Measurements from ENCODE around the gene HADHA.

HADHA gene

DNA sequence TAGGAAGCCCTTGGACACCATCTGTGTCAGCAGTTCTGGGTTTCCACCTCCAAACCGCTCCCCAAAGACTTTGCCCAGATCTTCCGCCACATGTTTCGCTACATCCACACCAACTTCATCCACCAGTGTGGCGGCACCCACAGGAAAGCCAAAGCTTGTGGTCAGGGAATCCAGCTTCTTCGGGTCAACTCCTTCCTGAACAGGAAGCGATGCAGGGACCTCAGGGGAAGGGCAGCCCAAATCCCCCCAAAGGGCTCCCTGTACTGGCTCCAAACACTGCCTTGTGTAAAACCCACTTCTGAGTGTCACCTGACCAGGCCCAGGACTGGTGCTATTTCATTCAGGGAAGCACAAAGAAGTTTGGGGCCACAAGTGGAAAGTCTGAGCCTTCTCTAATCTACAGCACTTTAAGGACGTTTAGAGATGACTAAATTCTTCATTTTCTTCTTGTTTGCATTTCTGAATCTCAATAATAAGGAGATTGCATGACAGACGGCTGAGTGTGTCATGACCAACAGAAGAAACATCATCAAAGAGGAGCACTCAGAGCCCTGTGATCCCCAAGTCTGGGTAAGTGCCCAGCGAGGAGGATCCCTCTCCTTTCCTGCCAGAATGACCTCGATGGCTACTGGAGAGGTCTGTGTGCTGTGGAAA, 50.7 kb downstream of the HADHA start:
- no peak for DNase-seq (ENCODE audit: low read depth in 2 of 2)

DNA sequence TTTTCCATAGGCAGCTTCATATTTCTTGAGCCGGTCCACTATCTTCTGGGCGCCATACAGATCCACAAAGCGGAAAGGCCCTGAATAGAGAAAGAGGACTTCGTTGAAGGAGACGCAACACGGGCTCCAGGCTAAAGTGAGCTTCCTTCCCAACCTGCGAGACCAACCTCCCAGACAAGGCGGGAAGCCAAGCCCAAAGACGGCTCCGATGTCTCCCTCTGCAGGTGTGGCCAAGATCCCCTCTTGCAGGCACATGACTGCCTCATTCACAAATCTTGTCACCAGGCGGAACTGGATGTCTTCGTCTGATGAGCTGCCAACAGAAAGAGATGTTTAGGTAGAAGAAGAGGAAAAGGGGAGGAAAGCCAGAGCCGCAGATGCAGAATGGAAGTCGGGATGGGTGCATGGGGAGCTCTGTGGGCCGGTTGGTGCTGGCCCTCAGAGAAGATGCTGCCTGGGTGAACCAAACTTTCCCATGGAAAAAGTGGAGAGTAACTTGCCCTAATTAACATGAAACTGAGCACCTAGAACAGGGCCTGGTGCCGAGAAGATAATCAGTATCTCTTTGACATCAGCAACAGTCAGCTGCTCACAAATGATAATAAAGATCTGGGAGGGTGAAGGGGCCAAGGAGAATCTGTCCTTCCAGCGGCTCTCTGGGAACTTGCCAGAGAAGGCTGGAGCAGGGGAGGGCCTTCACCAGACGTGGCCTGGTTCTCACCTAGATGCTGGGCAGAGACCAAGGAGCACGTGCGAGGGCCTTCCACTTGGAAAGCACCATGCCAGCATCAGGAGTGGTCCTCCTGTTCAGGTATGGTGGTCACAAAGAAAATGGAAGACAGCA, 52.9 kb downstream of the HADHA start:
- DNase-seq (ENCODE audit: low read depth in 2 of 2), result no peak

DNA sequence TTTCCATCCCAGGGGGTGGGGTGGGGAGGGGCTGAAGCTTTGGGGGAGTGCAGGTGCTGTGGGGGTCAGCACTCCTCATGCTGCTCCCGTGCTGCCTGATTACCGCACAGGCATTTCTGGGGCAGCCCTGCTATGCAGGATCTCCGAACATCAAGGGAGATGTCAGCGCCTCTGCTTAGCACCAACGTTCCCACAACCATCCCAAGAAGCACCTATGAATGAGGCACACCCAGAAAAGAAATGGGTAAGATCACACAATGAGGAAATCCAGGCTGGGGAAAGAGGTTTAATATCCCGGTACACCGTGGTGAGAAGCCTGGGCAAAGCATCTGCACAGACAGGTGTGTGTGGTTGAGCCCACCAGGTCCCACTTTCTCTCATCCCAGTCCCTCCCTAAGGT, 54.1 kb downstream of the HADHA start:
- no peak for DNase-seq (ENCODE audit: low read depth in 2 of 2)

DNA sequence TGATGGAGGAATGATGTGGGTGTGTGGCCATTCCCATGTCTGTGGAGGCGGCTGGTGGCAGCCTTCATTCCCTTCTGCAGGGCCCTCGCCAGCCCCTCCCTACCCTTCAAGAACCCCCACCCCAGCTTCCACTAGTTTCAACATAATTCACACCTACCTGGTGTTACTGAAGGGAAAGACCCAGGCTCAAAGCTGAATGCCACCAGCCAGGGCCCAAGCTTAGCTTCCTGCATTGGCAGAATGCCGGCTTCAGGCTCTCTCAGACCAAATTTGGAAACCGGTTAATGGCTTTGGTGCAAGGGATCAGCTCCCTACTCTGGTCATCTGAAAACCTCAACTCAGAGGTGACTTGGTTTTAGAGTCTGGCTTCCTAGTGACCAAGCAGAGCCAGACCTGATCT, 54.7 kb downstream of the HADHA start:
- DNase-seq (ENCODE audit: low read depth in 2 of 2), result no peak

DNA sequence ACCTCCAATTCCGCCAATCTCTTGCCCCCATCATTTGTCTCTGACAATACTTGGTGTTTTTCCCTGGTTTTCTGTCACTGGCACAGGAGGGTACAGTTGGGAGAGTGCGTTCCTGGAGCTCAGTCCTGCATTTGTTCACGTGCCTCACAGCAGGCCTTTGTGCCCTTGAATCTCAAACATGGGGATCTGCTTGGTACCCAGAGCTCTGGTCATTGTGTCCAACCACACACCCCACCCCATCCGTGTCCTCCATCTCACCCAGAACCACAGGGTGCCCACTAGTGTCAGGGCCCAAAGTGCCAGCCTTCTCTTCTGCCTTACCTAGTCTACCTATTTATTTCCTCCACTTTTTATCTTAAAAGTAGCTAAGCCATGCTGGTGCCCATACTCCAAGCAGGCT, 55.3 kb downstream of the HADHA start:
- no peak for DNase-seq (ENCODE audit: low read depth in 2 of 2)

DNA sequence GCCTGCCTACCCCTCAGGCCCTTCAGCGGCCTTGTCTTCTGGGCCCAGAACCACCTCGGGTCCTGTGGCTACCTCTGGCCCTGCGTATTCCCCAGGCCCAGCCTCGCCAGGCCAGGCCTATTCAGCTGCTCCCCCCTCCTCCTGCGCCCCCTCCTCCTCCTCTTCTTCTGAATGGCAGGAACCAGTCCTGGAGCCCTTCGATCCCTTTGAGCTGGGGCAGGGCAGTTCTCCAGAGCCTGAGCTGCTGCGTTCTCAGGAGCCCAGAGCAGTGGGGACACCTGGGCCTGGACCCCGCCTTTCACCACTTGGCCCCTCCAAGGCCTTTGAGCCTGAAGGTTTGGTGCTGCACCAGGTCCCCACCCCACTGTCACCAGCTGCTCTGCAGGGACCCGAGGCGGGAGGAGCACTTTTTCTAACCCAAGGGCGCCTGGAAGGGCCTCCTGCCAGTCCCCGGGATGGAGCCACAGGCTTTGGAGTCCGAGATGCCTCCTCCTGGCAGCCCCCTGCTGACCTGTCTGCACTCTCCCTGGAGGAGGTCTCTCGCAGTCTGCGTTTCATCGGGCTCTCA, 56.8 kb downstream of the HADHA start:
- DNase-seq (ENCODE audit: low read depth in 2 of 2), result no peak

DNA sequence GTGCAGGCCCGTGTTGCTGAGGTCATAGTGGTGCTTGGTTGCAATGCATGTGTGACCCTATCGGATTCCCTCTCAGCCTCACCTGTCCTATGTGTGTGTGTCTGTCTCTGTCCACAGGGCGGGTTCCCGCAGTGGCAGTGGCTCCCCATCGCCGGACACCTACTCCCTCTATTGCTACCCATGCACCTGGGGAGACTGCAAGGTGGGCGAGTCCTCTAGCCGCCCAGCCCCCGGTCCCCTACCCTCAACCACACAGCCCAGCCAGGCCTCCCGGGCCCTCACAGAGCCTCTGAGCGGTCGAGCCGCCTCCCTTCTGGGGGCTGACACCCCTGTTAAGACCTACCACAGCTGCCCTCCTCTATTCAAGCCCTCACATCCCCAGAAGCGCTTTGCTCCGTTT, 57.3 kb downstream of the HADHA start:
- DNase-seq (ENCODE audit: low read depth in 2 of 2), result no peak

DNA sequence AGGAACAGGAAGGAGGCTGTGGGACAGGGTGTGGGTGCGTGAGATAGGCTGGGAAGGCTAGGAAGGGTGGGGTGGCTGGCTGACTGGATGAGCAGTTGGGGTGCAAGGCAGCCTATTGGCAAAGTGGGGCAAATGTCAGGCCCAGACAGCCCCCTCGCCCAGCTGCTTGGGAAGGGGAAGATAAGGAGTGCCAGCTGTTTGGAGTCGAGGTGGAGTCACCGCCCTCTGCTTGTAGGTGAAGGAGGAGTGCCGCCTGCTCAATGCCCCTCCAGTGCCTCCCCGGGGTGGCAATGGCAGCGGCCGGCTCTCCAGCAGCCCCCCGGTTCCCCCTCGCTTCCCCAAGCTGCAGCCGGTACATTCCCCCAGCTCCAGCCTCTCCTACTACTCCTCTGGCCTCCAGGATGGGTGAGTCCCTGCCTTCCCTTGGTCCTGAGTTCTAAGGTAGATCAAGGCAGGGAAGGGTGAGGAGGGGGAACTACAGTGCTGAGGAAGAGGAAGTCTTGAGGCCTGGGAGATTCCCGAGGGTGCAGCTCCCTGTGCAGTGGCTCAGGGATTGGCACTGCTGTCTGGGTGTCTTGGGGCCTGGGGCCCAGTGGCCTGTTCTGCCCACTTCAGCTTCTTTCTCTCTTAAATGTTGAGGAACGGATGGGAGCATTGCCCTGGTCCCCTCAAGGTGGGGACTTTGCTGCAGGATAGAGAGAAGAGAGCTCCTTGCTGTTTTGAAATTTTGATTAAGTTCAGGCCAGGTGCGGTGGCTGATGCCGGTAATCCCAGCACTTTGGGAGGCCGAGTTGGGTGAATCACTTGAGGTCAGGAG, 58.3 kb downstream of the HADHA start:
- no peak for DNase-seq (ENCODE audit: low read depth in 2 of 2)

DNA sequence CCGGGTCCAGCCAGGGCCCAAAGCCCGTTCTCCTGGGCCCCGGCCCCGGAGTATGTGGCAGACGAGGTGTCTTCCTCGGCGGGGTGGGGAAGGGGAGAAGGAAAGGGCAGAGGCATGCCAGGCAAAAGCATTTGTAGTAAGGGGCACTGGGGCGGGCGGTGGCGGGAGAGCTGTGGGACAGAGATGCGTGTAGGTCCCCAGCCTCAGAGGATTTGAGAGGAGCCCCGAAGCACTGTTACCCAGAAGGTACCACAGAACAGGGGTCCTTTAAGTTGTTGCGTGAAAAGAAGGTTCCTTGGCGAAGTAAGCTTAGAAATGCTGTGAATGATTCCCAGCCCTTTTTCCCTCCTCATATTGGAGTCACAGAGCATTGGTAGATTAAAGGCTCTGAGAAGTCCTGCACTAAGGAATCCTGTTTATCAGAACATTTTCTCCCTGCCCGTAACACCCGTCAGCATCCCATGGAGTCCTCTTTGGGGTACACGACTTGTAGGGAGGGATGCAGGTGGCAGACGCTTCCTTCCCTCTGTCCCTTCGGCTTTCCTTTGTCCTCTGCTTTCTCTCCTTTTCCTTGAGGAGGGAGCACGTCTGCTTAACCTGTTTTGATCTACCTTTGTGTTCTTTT, 59.0 kb downstream of the HADHA start:
- DNase-seq (ENCODE audit: low read depth in 2 of 2), result no peak

DNA sequence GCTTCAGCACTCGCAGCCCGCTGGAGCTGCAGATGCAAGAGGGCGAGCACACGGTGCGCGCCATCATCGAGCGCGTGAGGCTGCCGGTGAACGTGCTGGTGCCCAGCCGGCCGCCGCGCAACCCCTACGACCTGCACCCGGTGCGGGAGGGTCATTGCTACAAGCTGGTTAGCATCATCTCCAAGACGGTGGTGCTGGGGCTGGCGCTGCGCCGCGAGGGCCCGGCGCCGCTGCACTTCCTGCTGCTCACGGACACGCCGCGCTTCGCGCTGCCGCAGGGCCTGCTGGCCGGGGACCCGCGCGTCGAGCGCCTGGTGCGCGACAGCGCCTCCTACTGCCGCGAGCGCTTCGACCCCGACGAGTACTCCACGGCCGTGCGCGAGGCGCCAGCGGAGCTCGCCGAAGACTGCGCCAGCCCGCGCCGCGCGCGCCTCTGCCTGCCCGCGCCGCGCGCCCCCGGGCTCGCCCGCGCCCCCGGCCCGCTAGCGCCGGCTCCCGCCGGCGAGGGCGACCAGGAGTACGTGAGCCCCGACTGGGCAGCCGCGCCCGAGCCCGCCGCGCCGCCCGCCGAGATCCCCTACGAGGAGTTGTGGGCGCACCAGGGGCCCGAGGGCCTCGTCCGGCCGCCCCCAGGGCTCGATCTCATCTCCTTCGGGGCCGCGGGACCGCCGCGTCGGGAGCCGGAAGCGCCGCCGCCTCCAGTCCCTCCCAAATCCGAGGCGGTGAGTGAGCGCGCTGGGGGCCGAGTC, 59.7 kb downstream of the HADHA start:
- peak; percentile 54 to 60 for DNase-seq (ENCODE audit: low read depth in 2 of 2)

DNA sequence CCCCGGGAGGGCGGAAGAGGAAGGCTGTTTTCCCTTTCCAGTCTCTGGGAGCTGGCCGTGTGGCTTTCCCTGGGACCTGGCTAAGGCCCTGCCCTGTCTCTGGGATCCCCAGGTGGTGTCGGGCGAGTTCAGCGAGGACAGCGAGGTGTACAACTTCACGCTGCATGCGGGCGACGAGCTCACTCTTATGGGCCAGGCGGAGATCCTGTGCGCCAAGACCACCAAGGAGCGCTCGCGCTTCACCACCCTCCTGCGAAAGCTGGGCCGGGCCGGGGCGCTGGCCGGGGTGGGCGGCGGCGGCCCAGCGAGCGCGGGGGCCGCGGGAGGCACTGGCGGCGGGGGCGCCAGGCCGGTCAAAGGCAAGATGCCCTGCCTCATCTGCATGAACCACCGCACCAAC, 60.3 kb downstream of the HADHA start:
- no peak for DNase-seq (ENCODE audit: low read depth in 2 of 2)

DNA sequence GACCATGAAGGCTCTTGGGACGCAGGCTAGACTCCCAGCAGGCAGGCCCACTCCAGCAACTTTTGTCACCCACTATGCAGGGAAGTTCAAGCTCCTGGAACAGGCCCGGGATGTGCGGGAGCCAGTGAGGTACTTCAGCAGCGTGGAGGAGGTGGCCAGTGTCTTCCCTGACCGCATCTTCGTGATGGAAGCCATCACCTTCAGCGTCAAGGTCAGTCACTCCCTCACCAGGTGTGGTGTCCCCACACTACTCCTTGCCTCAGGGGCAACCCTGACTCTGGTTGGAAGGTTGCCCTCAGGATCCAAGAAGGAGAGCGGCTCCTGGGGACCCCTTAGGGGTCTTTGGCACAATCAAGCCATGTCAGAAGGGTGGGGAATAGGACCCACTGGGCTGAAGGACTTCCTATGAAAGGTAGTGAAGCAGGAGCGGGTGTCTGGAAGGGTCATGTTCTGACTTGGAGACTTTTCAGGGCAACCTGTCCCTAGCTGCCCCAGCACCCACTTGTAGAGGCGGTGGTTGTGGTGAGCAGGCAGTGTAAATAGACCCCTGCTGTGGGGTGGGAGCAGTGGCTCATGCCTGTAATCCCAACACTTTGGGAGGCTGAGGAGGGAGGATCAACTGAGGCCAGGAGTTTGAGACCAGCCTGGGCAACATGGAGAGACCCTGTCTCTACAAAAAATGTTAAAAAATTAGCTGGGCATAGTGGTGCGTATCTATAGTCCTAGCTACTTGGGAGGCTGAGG, 61.4 kb downstream of the HADHA start:
- DNase-seq (ENCODE audit: low read depth in 2 of 2), result no peak

DNA sequence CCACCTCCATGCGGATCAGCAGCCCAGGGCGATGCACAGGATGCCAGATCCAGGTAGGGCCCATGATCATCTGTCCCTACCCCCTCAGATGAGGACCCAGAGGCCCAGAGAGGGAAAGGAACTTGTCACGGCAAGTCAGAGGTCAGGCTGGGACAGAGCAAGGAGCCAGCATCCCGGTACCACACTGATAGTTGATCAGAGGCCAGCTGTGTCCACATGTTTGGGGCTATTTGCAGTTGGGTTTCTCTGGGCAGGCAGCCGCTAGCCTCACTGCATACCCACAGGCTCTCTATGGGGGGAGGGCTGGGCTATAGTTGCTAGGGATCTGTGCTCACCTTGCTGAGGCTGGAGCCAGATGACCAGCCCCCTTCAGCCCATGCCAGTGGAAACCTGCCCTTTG, 62.0 kb downstream of the HADHA start:
- no peak for DNase-seq (ENCODE audit: low read depth in 2 of 2)

DNA sequence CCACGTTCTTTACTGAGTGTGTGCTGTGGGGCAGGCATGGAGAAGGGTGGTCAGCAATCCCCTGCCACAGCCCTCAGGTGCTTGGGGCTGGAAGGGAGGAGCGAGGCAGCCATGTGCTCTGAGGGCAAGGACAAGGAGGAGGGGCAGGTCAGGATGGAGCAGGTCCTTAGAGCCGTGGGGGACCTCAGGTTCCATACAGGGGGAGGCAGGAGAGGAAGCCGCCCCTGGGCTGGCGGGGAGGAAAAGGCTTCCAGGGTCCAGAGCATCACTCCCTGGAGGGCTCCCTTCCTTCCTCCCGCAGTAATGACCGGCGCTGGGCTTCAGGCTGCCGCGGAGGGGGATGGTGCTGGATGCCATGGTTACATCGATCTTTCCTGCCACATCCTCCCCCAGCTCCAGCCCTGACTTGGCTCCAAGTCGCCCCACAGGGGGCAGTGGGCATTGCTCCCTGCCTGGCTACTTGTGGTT, 65.0 kb downstream of the HADHA start:
- DNase-seq (ENCODE audit: low read depth in 2 of 2), result no peak

DNA sequence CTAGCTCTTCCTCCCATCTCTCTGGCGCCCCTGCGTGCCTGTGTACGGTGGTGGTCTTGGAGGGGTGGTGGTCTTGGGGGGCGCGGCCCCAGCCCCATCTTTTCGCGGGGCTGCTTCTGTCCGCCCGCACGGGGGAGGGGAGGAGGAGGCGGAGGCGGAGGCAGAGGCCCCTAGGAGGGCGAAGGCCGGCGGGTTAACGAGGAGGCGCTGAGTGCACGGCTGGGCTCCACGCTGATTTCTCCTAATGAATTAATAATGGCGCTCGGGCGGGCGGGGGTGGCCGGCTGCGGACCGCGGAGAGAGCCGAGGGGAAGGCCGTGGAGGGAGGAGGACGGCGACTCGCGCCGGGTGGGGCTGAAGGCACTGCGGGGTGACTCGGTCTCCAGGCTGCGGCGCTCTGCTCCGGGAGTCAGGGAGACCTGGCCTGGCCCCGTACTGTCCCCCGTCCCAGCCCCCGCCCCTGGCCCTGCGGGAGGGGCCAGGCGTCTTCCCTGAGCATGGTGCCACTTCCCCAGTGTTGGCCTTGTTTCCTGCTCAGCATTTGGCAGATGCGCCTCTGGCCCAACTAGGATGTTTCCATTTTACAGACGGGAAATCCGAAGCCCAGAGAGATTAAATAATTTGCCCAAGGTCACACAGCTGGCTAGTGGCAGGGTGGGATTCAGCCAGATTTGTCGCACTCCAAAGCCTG, 65.5 kb downstream of the HADHA start:
- no peak for DNase-seq (ENCODE audit: low read depth in 2 of 2)

DNA sequence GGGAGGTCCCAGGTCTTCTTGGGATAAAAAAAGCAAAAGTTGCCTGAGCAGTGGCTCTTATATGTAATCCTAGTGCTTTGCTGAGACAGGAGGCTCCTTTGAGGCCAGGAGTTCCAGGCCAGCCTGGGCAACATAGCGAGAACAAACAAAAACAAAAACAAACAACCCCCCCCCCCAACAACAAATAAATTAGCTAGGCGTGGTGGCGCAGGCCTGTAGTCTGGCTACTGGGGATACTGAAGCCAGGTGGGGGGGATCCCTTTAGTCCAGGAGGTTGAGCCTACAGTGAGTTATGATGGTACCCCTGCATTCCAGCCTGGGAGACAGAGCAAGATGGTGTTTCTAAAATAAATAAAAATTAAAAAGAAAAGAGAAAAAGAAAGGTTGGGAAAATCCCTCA, 66.2 kb downstream of the HADHA start:
- no peak for DNase-seq (ENCODE audit: low read depth in 2 of 2)

DNA sequence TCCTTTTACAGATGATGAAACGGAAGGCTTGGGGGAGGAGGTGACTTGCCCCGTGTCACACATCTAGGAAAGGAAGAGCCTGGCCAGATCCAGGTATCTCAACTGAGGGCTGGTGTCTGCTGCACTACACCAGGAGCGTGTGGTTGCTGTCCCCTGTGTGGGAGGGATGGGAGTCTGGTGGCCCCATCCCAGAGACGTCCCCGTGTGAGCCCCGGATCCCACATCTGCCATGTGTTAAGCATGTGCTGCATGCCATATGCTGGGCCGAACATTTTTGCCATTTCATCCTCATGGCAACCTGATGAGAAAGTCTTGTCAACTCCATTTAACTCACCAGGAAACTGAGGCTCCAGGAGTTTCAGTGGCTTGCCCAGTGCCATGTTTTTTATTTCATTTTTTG, 67.3 kb downstream of the HADHA start:
- DNase-seq (ENCODE audit: low read depth in 2 of 2), result no peak

DNA sequence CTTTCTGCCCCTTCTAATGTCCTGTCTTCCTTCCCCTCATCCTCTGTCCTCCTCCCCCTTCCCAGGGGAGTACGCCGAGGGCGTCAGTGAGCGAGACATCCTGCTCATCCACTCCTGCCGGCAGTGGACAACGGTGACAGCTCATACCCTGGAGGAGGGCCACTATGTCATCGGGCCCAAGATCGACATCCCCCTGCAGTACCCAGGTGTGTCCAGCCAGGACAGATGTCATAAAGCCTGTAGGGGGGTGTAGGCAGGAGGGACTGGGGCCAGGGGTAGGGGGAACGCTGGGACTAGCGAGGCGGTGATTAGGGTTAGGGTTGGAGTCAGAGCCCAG, 68.2 kb downstream of the HADHA start:
- DNase-seq (ENCODE audit: low read depth in 2 of 2), result no peak

DNA sequence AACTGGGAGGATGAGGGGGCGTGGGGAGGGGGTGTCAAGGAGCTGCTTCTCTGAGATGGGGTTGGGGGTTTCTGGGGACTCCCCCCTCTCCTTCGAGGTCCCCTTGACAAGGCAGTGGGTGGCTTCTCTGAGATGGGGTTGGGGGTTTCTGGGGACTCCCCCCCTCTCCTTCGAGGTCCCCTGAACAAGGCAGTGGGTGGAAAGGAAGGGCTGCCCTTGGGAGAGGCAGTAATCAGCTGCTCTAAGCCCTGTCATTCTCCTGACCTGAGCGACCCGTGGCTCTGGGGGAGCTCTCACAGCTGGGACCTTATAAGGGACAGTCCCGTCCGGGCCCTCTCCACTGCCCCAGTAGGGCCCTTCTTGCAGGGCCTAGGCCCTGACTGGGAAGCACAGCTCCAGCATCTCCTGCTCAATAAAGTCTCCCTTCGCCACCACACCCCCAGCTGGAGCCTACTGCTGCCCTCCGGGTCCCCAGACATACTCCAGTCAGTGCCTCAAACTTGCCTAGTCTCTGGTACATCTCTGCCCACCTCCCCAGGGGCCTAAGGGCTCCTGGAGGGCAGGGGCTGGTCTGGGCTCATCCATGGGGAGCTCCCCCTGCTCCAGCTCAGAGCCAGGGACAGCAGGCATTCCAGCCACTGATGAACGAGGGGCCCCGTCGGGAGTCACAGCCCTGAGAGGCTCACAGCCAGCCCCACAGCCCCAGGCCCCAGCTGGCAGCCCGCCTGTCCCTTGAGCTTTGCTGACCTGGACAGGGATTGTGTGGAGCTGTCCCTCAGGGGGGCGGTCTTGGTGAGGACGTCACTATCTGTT, 68.8 kb downstream of the HADHA start:
- DNase-seq (ENCODE audit: low read depth in 2 of 2), result no peak
